Hematopoietic multipotent progenitor cell treated with erythropoietin and hydrocortisone succinate and interleukin-3 and kit ligand, for 8 days (in vitro differentiated cells): ENCODE results near the gene LGALS9.
"Not testable (repeated sequence)": the region's sequence is repeated elsewhere in the genome, so short reads cannot be mapped to it uniquely, and the experiment has no call there.

ENCODE experiments used
- DNase-seq: peaks from one replicate; pipeline ENCODE4 v3.0.0-alpha.2; 2015

The LGALS9 gene

GRCh38 chr17:27631897-27632725 is 1.1 kb downstream of the LGALS9 start:
- peak; percentile 47 for DNase-seq

GRCh38 chr17:27632766-27633165 is 1.8 kb downstream of the LGALS9 start:
- DNase-seq, result peak; percentile 62

- DNase-seq, result peak; percentile 80
Measured at GRCh38 chr17:27633312-27634025, 2.5 kb downstream of the LGALS9 start.

GRCh38 chr17:27634026-27634335 is 3.0 kb downstream of the LGALS9 start:
- DNase-seq, result no peak

GRCh38 chr17:27634776-27635175 is 3.8 kb downstream of the LGALS9 start:
- no peak for DNase-seq

- peak; percentile 70 for DNase-seq
Measured at GRCh38 chr17:27635275-27635823, 4.4 kb downstream of the LGALS9 start.

- DNase-seq, result not testable (repeated sequence)
Measured at GRCh38 chr17:27636005-27636520, 5.1 kb downstream of the LGALS9 start.

GRCh38 chr17:27637818-27638217 is 6.8 kb downstream of the LGALS9 start:
- DNase-seq, result not testable (repeated sequence)

GRCh38 chr17:27638415-27638914 is 7.5 kb downstream of the LGALS9 start:
- not testable (repeated sequence) for DNase-seq

GRCh38 chr17:27640790-27641189 is 9.8 kb downstream of the LGALS9 start:
- no peak for DNase-seq

- no peak for DNase-seq
Measured at GRCh38 chr17:27644586-27644985, 13.6 kb downstream of the LGALS9 start.

GRCh38 chr17:27645621-27646020 is 14.6 kb downstream of the LGALS9 start:
- DNase-seq, result not testable (repeated sequence)

- DNase-seq, result no peak
Measured at GRCh38 chr17:27646232-27646631, 15.2 kb downstream of the LGALS9 start.

GRCh38 chr17:27647765-27648164 is 16.8 kb downstream of the LGALS9 start:
- peak; percentile 78 for DNase-seq

GRCh38 chr17:27649111-27649571 is 18.2 kb downstream of the LGALS9 start:
- not testable (repeated sequence) for DNase-seq

- DNase-seq, result no peak
Measured at GRCh38 chr17:27649929-27650328, 18.9 kb downstream of the LGALS9 start.

GRCh38 chr17:27650836-27651235 is 19.8 kb downstream of the LGALS9 start:
- no peak for DNase-seq

GRCh38 chr17:27651411-27652345 is 20.7 kb downstream of the LGALS9 start:
- DNase-seq, result peak; percentile 83

- not testable (repeated sequence) for DNase-seq
Measured at GRCh38 chr17:27653449-27653971, 22.5 kb downstream of the LGALS9 start.

GRCh38 chr17:27654136-27654535 is 23.1 kb downstream of the LGALS9 start:
- no peak for DNase-seq

GRCh38 chr17:27654654-27655524 is 23.9 kb downstream of the LGALS9 start:
- DNase-seq, result peak; percentile 88
